NCI-H146 treated with DMSO at 0.1 percent for 48 hours (cell line): ENCODE measurements around the gene LASP1NB.

Experiments used
- DNase-seq: peaks from one replicate; lab custom pipeline; 2025; ENCODE audit not compliant: unreplicated experiment; lab: John Stamatoyannopoulos, UW

The LASP1NB gene

DNA sequence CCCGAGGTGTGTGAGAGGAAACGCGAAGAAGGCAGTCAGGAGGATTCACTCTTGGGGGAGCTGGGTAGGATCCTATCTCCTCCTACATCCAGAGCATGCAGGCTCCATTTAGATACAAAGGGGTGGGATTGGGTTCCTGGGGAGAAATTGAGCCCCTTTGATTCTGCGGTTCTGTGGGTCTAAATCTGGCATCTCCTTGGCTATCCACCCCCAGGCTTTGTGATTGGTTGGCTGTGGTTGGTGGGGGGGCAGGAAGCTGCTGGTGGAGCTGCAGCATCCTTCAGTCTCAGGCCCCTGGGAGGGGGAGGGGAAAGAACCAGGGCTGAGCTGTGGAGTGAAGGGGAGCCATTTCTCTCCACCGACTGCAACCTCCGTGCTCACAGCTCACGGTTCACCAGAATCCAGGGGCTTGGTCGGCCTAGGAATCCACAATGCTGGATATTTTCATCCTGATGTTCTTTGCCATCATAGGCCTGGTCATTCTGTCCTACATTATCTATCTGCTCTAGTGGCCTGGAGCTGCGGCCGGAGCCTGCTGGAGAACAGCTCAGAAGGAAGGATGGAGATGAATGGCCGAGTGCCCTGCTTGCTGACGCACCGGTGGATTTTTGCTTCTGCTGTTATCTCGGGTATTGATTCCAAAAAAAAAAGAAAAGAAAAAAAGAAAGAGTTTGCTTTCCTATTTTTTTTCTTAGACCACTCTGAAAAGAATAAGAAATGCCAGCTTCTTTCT is at the start of gene LASP1NB:
LASP1NB (plus strand) TSS at position 352 of the 733 bp plus-strand sequence.
- no peak for DNase-seq

DNA sequence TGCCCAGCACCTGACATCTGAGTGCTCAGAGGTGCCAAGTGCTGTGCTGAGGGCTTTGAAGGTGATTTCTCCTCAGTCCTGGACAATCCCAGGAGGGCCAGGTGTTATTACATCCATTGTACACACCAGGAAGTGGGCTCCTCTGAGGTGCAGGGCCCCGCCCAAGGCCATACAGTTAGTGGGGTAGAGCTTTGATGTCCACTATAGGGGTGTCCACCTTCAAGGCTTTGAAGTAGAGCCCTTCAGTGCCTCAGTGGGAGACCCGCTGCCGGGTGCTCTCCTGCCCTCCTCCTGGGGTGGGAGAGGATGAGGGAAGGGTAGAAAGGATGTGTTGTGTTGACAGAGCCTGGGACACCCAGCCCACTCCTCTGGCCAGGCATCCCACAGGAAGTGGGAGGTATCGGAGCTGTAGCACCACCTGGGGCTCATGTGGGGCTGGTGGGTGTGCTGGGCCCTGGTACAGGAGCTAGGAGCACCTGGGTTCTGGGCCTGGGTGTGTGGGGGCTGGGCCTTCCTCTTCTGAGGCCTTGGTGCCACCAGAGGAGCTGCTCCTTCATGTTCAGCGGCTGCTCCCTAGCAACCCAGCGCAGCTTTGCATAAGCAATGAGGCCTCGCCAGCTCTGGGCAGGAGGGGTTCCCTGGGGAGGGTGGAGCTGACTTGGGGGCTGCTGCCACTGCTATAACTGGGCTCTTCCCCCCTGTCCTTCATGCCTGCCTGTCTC is 48.1 kb upstream of the LASP1NB start:
- no peak for DNase-seq

DNA sequence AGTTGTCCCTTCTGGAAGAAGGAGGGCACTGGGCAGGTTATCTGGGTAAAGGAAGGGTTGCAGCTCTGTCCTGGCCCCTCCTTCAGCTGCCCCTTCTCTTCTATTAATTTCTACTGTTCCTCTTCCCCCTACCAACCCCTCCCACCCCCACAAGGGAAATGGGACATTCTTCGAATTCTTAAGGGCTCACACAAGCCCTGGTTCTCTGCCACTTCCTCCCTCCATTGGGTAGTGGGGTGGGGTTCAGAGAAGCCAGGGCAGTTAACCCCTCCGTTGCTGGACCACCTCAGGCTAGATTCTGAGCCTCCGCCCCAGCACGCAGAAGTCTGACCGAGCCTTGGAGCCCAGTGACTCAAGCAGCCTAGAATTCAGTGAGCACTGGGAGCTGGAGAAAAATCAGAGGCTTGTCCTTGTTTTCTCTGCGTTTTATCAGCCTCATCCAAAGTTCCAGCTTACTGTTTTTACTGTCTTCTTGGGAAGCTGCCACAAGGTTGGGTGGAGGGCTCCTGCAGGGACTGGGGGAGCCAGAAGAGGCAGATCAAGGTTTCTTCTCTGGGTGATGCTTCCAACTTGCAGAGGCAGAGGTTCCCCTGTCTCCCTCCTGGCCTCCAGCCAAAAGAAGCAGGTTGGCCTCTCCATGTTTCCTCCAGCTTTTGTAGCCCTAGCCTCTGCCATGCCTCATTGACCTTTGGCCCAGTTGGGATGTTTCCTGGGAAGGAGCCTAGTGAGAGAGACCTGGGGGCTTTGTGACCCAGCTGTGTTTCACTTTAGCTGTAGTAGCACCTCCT is 45.3 kb upstream of the LASP1NB start:
- no peak for DNase-seq

DNA sequence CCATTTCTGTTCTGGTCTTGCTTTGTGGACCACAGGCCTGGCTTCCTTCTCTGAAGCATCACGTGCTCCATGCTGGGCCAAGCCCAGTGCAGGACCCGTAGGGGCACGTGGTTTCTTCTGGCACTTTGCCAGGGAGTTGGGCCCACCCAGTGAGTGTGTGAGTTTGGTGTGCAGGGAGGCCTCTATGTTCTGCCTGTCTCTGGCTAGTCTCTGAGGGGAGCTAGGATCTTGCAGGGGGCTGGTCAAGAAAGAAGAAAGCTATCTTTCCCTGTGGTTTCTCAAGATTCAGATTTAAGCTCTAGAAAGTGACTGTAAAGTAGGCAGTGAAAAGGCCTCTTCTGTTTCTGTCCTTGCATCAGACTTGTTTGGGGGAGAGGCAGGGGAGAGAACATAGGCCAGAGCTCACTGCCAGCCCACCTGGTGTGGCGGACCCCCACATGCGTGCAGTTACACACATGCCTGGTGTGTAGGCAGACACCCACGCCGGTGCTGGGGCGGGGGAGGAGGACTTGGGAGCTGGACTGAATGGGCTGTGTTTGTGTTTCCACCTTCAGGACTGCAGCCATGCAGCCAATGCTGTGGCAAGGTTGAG is 43.7 kb upstream of the LASP1NB start:
- DNase-seq, result no peak

DNA sequence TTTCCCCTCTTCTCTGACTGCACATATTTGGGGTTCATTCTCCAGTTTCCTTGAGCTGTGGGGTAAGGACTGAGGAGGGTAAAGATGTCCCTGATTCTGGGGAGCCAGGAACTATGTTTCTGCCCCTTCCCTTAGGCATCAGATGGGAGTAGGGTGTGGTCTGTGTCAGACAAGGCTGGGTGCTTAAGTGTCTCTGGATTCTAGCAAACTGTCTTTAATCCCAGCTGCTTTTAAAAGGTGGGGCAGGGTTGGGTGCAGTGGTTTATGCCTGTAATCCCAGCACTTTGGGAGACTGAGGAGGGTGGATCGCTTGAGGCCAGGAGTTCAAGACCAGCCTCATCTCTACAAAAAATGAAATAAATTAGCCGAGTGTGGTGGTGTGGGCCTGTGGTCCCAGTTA is 42.5 kb upstream of the LASP1NB start:
- no peak for DNase-seq

DNA sequence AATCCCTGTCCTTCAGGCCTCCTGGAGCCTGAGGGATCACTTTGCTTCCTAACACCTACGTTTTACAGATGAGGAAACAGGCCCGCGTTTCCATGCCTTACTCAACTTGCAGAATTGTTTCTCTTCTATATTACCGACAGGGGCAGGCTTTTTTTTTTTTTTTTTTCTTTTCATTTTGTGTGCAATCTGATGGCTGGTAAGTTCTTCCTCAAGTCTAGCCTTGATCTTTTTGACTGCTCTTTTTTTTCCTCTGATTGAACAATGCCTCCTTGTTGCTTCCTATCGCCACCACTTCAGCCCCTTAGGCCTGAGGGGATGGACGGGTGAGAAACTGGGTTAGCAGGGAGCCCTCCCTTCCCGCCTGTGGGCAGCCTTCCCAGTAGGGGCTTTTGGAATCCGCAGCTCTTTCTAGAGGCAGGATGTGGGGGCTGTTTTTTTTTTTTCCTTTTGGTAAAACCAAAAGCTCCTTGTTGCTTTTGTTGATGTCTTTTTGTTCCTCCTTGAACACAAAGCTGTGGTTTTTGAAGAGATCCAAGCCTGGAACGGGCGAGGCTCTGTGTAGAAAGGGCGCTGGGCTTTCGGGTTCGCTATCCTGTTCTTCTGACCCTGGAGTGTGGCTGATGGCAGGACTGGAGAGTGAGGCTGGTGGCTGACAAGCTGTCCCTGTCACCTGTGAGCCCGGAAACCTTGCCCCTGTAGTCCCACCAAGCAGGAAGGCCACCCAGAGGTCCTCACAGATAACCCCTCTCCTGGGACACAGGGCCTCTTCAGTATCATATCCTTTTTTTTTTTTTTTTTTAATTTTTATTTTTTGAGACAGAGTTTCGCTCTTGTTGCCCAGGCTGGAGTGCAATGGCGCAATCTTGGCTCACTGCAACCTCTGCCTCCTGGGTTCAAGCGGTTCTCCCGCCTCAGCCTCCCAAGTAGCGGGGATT is 41.6 kb upstream of the LASP1NB start:
- no peak for DNase-seq

DNA sequence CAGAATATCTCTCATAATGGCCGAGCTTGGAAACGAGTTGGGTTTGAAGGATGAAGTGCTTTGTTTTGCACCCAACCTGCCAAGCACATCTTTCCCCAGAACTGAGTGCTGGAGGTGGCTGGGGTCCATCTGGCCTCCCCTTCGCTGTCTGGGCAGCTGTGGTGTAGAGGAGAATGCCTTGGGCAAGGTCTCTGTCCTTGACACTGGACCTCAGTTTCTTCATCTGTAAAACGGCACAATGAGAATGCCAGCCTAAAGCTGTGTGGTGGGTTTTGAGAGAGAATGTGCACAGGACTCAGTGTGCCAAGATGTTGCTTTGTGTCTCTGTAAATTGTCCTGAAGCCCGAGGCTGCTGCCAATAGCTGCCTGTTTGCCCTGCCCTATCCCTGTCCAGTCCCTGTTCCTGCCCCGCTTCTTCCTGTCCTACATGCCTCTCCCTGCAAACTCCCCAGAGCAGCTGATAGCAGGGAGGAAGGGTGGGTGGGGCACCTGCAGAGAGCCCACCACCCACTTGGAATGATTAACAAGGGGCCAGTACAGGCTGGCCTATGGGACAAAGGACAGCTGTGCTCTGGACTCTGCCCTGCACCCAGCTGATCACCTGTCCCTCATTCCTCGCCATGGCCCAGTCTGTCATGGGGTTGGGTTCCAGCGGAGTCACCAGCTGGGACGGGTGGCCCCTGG is 40.2 kb upstream of the LASP1NB start:
- DNase-seq, result no peak

DNA sequence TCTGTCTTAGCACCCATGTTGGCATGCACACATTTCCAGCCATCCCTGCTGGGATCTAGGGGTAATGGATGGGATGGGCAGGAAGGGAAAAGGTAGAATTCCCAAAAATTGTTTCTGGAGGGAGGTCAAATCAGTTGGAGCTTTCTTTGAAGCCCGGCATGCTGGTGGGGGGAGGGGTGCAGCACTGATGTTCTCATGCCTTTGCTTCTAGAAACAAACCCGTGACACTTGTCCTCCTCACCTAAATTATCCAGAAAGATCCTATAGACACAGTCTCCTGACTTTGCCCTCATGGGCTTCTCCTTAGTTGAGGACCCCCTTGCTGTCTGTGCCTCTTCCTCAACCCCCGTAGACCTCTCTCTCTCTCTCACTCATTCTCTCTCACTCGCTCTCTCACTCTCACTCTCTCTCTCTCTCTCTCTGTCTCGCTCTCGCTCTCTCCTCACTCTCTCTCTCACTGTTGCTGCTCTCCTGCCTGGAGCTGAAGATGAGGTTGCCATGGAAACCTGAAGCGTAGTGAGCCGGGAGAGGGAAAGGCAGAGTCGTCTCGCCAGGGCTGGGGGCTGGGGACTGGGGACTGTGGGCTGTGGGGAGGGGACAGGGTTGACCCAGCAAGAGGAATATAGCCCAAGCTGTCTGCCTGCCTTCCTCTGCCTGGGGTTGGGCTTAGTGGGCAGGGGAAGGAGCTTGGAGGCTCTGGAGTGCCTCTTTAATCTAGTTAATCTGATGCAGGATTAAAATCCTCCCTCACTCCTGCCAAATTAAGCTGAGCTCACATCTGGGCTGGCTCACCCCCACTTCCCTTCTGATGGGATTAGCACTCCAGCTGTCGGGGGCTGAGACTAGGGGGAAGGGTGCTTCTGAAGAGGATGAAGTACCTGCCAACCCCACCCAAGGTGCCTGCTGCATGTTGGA is 39.4 kb upstream of the LASP1NB start:
- no peak for DNase-seq

DNA sequence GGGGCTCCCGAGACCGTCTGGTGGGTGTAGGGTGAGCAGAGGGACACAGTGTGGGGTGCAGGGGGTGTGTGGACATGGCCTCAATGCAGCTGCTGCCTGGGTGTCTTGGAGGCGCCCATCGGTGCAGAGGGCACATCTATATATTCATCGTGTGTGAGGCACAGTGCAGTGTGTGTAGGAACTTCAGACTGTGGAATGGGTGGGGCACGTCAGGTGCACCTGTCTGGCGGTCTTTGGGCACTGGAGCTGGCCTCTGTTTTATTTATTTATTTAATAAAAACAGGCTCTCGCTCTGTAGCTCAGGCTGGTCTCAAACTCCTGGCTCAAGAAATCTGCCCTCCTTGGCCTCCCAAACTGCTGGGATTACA is 38.8 kb upstream of the LASP1NB start:
- no peak for DNase-seq

DNA sequence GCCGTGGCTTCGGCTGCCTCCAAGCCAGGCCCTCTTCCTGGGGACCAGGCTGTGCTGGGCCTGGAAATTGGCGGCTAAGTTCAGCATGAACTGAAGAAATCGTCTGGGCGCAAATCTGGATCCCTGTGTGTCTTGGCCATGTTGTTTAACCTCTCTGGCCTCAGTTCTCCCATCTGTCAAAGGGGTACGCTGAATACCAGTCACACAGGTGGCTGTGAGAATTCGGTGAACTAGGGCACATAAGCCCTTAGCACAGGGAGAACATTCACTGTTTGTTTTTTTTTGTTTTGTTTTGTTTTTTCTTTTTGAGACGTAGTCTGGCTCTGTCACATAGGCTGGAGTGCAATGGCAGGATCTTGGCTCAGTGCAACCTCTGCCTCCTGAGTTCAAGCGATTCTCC is 36.6 kb upstream of the LASP1NB start:
- DNase-seq, result no peak

DNA sequence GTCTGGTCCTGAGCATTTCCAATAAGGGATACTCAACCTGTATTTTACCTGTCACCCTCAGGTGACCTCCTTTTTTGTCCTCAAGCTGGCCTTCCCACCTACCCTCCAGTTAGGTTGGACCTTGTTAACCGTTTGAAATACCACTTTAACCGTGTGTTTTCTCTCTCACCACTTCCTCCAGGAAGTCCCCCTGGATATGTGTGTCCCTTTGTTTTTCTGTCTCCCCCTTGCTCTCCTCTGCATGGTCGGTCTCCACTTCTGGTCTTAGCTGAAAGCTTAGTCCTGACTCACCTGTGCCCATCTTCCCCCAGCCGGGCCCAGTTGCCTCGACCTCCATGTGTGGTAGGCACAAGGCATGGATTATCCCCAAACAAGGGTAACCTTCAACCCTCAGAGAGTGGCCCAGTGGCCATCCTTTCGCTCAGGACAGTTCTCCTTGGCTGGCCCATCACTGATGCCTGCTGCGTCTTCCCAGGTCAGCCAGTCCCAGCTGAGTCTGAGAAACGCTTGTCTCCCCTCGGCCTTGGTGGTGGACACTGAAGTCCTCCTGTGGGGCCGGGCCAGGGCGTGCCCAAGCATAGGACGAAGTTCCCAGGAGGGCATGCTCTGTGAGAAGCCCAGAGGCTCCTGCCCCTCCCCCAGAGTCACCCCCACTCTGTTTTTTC is 35.5 kb upstream of the LASP1NB start:
- DNase-seq, result no peak

DNA sequence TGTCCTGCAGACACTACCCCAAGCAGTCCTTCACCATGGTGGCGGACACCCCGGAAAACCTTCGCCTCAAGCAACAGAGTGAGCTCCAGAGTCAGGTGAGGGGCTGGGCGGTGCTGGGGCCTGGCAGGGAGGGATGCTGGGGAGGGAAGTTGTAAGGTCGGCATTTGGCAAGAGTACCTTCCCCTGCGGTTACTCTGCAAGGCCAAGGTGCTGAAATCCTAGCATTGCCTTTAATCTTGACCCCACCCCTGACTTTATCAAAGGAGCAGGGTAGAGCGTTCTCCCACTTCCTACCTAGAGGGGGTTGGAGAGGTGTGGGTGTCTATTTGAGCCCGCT is 35.0 kb upstream of the LASP1NB start:
- no peak for DNase-seq

DNA sequence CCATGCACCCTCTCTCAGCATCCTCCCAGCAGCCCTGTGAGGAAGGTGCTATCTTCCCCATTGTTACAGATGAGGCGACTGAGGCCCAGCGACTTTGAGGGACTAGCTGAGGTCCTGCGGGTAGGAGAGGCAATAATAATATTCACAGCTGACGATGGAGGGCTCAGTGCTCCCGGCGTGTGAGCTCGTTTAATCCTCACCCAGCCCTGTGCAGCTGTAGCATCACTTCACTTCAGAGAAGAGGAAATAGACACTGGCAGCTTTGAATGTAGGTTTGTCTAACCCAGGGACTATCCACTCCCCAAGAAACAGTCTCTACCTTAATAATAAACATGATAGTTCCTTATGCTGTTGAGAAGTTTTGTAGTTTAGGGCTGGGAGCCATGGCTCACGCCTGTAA is 34.0 kb upstream of the LASP1NB start:
- no peak for DNase-seq

DNA sequence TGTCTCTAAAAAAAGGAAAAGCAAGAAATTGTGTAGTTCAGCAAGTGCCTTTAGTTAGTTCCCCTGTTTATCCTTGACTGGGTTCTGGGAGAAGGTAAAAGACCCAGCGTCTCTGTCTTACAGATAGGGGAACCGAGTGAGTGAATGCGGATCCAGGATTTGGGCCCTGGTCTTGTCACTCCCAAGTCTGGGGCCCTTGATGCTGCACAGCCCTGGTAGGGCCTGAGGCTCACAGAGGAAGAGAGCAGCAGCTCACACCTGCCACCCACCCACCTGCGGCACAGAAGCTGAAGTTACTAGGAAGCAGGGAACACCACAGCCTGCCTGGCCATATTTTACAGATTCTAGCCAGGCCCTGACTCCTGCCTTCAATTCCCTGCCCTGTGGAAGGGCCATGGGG is 33.3 kb upstream of the LASP1NB start:
- no peak for DNase-seq

DNA sequence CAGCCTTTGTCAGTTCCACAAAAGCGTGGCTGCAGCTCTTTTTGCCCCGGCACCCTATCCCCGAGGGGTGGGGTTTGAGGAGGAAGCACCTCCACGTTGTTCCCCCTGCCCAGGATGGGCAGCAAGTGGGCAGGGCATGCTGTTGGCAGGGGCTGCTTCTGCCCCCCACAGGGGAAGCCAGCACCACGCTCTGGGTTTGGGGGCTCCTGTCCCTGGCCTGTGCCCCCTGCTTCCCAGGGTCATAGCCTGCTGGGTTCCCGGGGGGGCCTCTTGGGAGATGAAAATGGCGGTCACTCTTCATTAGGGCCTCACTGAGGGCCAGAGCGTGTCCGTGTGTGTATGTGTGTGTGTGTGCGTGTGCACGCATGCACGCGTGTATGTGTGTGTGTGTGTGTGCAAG is 32.8 kb upstream of the LASP1NB start:
- DNase-seq, result no peak

DNA sequence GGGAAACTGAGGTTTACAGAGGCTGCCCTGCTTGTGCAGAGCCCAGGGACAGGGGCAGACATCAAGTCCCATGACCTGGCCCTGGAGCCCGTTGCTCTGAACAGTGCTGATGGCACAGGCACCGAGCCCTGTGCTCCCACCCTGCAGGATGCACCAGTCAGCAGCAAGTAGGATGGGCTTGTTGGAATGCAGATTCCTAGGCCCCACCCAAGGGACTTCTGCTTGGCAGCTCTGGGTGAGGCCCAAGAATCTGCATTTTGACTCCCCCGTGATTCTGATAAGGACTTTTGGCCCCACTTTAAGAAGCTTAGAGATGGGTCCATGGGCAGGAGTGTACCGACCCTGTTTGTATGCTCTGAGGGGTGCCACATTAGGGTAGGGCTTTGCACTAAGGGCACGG is 32.3 kb upstream of the LASP1NB start:
- no peak for DNase-seq

DNA sequence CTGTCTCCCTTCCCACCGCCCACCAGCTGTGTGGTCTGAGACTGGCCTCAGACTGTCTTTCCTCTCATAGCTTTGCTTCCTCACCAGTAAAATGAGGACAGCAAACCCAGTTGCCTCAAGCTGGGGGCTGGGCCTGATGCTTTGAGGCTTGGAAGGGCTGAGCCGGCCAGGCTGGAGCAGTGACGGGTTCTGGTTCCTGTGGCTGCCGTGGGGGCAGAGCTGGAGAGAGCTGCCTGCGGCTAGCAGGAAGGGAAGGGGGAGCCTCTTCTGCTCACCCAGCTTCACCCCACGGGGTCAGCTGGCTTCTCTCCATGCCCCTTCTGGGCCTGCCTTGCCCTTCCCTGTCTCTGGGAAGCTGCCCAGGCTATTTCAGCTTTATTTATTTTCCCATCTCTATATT is 31.8 kb upstream of the LASP1NB start:
- no peak for DNase-seq

DNA sequence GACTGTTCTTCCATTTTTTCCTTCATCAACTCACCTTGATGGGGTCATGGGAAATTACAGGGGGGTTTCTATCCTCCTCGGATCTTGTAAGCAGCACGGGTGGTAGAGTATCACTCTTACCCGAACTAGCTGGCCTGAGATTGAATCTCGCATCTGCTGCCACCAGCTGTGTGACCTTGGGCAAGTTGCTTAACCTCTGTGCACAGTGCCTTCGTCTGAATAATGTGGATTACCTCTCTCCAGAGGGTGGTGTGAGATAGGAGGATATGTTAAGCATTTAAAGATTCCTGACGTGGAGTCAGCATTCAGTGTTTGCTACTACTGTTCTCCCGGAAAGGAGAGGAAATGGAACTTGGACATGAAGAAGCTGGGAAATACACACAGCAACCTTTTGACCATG is 31.1 kb upstream of the LASP1NB start:
- DNase-seq, result no peak
